SH-SY5Y (cell line): ENCODE data around the gene OPCML.

Source experiments
- GATA2 ChIP-seq: IDR thresholded peaks from 2 replicates; pipeline ENCODE4 v1.6.1; 2011; ENCODE audit warnings: mild to moderate bottlenecking, low read depth, low read length
- GATA3 ChIP-seq: IDR thresholded peaks from 2 replicates; pipeline ENCODE4 v1.6.1; 2011; ENCODE audit warnings: low read depth, mild to moderate bottlenecking, low read length, moderate library complexity

DNA sequence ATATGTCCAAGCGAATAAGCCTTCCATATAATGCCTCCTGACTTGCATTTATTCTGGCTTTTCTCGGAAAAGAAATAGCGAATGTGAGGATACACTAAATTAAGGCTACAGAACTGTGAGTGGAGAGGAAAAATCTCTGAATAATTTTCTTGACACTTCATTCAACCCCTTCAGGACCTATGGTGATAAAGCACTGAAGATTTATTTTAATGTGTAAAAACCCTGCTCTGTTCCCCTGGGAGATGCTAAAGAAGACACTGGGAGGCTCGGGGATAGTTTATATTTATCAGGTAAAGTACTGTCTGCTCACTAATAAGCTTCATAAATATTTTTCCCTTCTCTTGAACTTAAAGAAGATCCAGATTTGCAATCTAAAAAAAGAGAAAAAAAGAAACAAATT lies 895.8 kb downstream of the OPCML start:
- TF ChIP-seq GATA3 (no peak), GATA2 (no peak)
